HG02571 (cell line): ENCODE measurements around the gene EML3.

Source experiments
- ATAC-seq: cut with Tn5 transposase; IDR thresholded peaks from one replicate; pipeline ENCODE4 v1.9.1; 2021; ENCODE audit warnings: mild to moderate bottlenecking, moderate library complexity; ENCODE audit not compliant: unreplicated experiment

Gene EML3

GRCh38 chr11:62553080-62553838 is 59.3 kb downstream of the EML3 start:
- no peak for ATAC-seq

- ATAC-seq, result no peak
Measured at GRCh38 chr11:62552485-62553079, 60.0 kb downstream of the EML3 start.
